Measurements from ENCODE around the gene SUFU. TPM values are rescaled to one million over a fixed set of nuclear protein-coding genes. Genes with fewer than 3 reads are reported as not detected.

SUFU gene
- total and polyA plus RNA-seq, 2 of the 8 experiments (the other 6 are each of a cell fraction or from before 2014, with no cell fraction given): 7.0 to 10.8 TPM

GRCh38 chr10:102502029-102502336, 1.8 kb upstream of the SUFU start (continued):
- TF ChIP-seq BCL11A (IDR thresholded peaks at IDR 0.05; ENCODE audit: low read depth in 2 of 2, low read length in 2 of 2) (no peak), CEBPB (IDR thresholded peaks at IDR 0.05; ENCODE audit: low read depth, low read length) (no peak), SUZ12 (IDR thresholded peaks at IDR 0.05; ENCODE audit: low read length) (no peak), PHF8 (conservative IDR thresholded peaks at IDR 0.05; ENCODE audit: low read depth, low read length) (no peak), CBX8 (IDR thresholded peaks at IDR 0.05; ENCODE audit: borderline replicate concordance, low read depth, low read length) (no peak), BRCA1 (IDR thresholded peaks at IDR 0.05; ENCODE audit: low read depth, low read length) (0 out of 2 replicates have a peak, but pooled peaks have one; percentile 11), TAF1 (IDR thresholded peaks at IDR 0.05; ENCODE audit: low read depth, low read length) (peak; percentile 52; the same call in 1 of the 2 replicates), SIX5 (IDR thresholded peaks at IDR 0.05; ENCODE audit: low read depth, low read length) (no peak), E2F6 (IDR thresholded peaks at IDR 0.05) (no peak), ATF3 (IDR thresholded peaks at IDR 0.05; ENCODE audit: insufficient read depth, low read depth, low read length) (no peak), TEAD4 (IDR thresholded peaks at IDR 0.05; ENCODE audit: low read depth, low read length) (no peak), EP300 (IDR thresholded peaks at IDR 0.05; ENCODE audit: borderline replicate concordance in 1 of 2, low read depth in 2 of 2, low read length in 2 of 2) (no peak), SP1 (IDR thresholded peaks at IDR 0.05; ENCODE audit: low read depth, low read length) (peak; percentile 98), NANOG (IDR thresholded peaks at IDR 0.05; ENCODE audit: insufficient read depth, low read depth, low read length, poor library complexity, severe bottlenecking) (no peak), SP2 (IDR thresholded peaks at IDR 0.05; ENCODE audit: low read length) (peak; percentile 97), CHD2 (IDR thresholded peaks at IDR 0.05; ENCODE audit: low read length) (peak; percentile 94), TCF12 (IDR thresholded peaks at IDR 0.05; ENCODE audit: low read depth, low read length) (no peak), SP4 (IDR thresholded peaks at IDR 0.05; ENCODE audit: low read length) (peak; percentile 90), POLR2A (IDR thresholded peaks at IDR 0.05; ENCODE audit: control extremely low read depth in 1 of 2, low read depth in 2 of 2, low read length in 2 of 2) (no peak; a peak in 1 of 3 replicates), RXRA (IDR thresholded peaks at IDR 0.05; ENCODE audit: insufficient read depth, low read depth, low read length) (no peak), YY1 (IDR thresholded peaks at IDR 0.05; ENCODE audit: low read depth, low read length) (peak; percentile 97), POLR2AphosphoS5 (IDR thresholded peaks at IDR 0.05; ENCODE audit: low read depth, low read length) (no peak)

Data from H1 (cell line).